H1 (cell line): Measurements from ENCODE around the gene TBR1. TPM values are rescaled to one million over a fixed set of nuclear protein-coding genes. Genes with fewer than 3 reads are reported as not detected.

Experiments used
- CHD7 ChIP-seq: fragments of 300-600 bp; sonication (generic); IDR thresholded peaks from 2 replicates; pipeline ENCODE4 v1.7.1; 2012; ENCODE audit warnings: low read length, moderate library complexity, mild to moderate bottlenecking, inconsistent platforms; ENCODE audit not compliant: insufficient replicate concordance
- EGR1 ChIP-seq: IDR thresholded peaks from 2 replicates; pipeline ENCODE4 v1.6.1; 2011; ENCODE audit warnings: low read depth, low read length, borderline replicate concordance
- FOSL1 ChIP-seq: IDR thresholded peaks from 2 replicates; pipeline ENCODE4 v1.6.1; 2011; ENCODE audit warnings: mild to moderate bottlenecking, low read depth, low read length, moderate library complexity; ENCODE audit not compliant: insufficient read depth
- GTF2F1 ChIP-seq: IDR thresholded peaks from 2 replicates; pipeline ENCODE4 v1.6.1; 2012; ENCODE audit warnings: low read depth, low read length, improper control_type of control experiment, borderline replicate concordance
- NRF1 ChIP-seq: IDR thresholded peaks from 2 replicates; pipeline ENCODE4 v1.6.1; 2011; ENCODE audit warnings: mild to moderate bottlenecking, low read depth, low read length, improper control_type of control experiment
- PHF8 ChIP-seq: fragments of 200-600 bp; sonication (generic); conservative IDR thresholded peaks from 2 replicates; pipeline ENCODE4 v1.7.1; 2012; ENCODE audit warnings: low read depth, mild to moderate bottlenecking, inconsistent platforms, low read length, moderate library complexity
- POU5F1 ChIP-seq: IDR thresholded peaks from 2 replicates; pipeline ENCODE4 v1.6.1; 2011; ENCODE audit warnings: low read depth, mild to moderate bottlenecking, low read length, moderate library complexity
- RBBP5 ChIP-seq: IDR thresholded peaks from 2 replicates; pipeline ENCODE4 v1.7.1; 2012; ENCODE audit warnings: low read depth, mild to moderate bottlenecking, inconsistent platforms, low read length, moderate library complexity, borderline replicate concordance
- polyA plus RNA-seq, 7 experiments: library from polyadenylated mRNA; depleted of rRNA in 3 of 7; stranded (reverse) in 5 of 7; unstranded in 2 of 7; fragments of >200 nt in 5 of 7; fragments of 200-250 nt in 2 of 7; gene quantifications; 1 replicate in 5 of 7; 2 replicates in 1 of 7; 4 replicates in 1 of 7; pipeline versions ENCODE4 v1.2.1 to v1.2.3, GENCODE V29; 2011 to 2013; ENCODE audit warnings: missing spikeins in 2 of 7, mixed read lengths in 2 of 7
- total RNA-seq: library from RNA; stranded (reverse); fragmentation: NEBNext Ultra II Directional; extraction: Animal tissue kit (Norgen Biotek cat#: 25700); gene quantifications from 2 replicates; pipeline ENCODE4 v1.2.1, GENCODE V29; 2021

TBR1 gene
- total and polyA plus RNA-seq, 2 of the 8 experiments (the other 6 are each of a cell fraction or from before 2014, with no cell fraction given), result not detected

GRCh38 chr2:161423421-161424393 is 7.6 kb downstream of the TBR1 start (continued):
- TF ChIP-seq CHD7 (no peak), EGR1 (peak; percentile 9; the same call in 1 of the 2 replicates), PHF8 (no peak), FOSL1 (no peak), GTF2F1 (no peak), RBBP5 (peak; percentile 92), POU5F1 (no peak), NRF1 (no peak)
